ENCODE results near the gene ARNT2.

- TF ChIP-seq KLF16 (CRISPR knock-in tag; IDR thresholded peaks at IDR 0.05) (no peak), CEBPB (IDR thresholded peaks at IDR 0.05; ENCODE audit: borderline replicate concordance, low read depth, low read length) (no peak), GABPA (IDR thresholded peaks at IDR 0.05; ENCODE audit: low read depth, low read length) (no peak), GABPA (CRISPR knock-in tag; IDR thresholded peaks at IDR 0.05; ENCODE audit: low read depth) (no peak), MED1 (CRISPR knock-in tag; IDR thresholded peaks at IDR 0.05) (no peak)
Measured at GRCh38 chr15:80574590-80574989, 170.4 kb downstream of the ARNT2 start.

Measured in HepG2 (cell line).